Astrocyte (in vitro differentiated cells and primary cell): ENCODE data around the gene USP44. TPM values are rescaled to one million over a fixed set of nuclear protein-coding genes. Genes with fewer than 3 reads are reported as not detected.

Experiments
- DNase-seq: peaks from one replicate; pipeline ENCODE4 v3.0.0-alpha.2; 2010; ENCODE audit warnings: low read depth
- FAIRE-seq: peaks from 2 replicates; lab custom pipeline; 2011; peaks lifted over from hg19 to GRCh38; lab: Jason Lieb, UNC
- H2AFZ ChIP-seq: 2 replicates; pipeline ENCODE4 v1.6.0; 2012; ENCODE audit warnings: low read depth, low read length, inconsistent platforms
- H3K27ac ChIP-seq: 2 replicates; pipeline ENCODE4 v1.5.1; 2011; ENCODE audit warnings: low read depth, low read length, inconsistent platforms
- H3K27me3 ChIP-seq: 2 replicates; pipeline ENCODE4 v1.6.0; 2011; ENCODE audit warnings: low read length, inconsistent platforms; ENCODE audit not compliant: insufficient read depth
- H3K36me3 ChIP-seq: 2 replicates; pipeline ENCODE4 v1.5.1; 2011; ENCODE audit warnings: low read length, inconsistent platforms; ENCODE audit not compliant: insufficient read depth
- H3K4me1 ChIP-seq: 2 replicates; pipeline ENCODE4 v1.5.1; 2011; ENCODE audit warnings: low read length, inconsistent platforms; ENCODE audit not compliant: insufficient read depth
- H3K4me2 ChIP-seq: 2 replicates; pipeline ENCODE4 v1.6.0; 2012; ENCODE audit warnings: low read length, inconsistent platforms
- H3K4me3 ChIP-seq: 2 replicates; pipeline ENCODE4 v1.5.1; 2011; ENCODE audit warnings: low read depth, mild to moderate bottlenecking, low read length, inconsistent platforms; ENCODE audit not compliant: insufficient read depth
- H3K79me2 ChIP-seq: 2 replicates; pipeline ENCODE4 v1.6.0; 2012; ENCODE audit warnings: mild to moderate bottlenecking, low read length, inconsistent platforms; ENCODE audit not compliant: insufficient read depth
- H3K9ac ChIP-seq: 2 replicates; pipeline ENCODE4 v1.6.0; 2012; ENCODE audit warnings: mild to moderate bottlenecking, low read length, inconsistent platforms
- H3K9me3 ChIP-seq: 2 replicates; pipeline ENCODE4 v1.5.1; 2012; ENCODE audit warnings: low read depth, mild to moderate bottlenecking, low read length, inconsistent platforms; ENCODE audit not compliant: insufficient read depth
- H4K20me1 ChIP-seq: 2 replicates; pipeline ENCODE4 v1.6.0; 2012; ENCODE audit warnings: low read length, inconsistent platforms; ENCODE audit not compliant: insufficient read depth
- H3K27ac Mint-ChIP-seq: one replicate; pipeline ENCODE4 v1.8.0; 2021; ENCODE audit warnings: mild to moderate bottlenecking, mixed read lengths; ENCODE audit not compliant: unreplicated experiment
- H3K27me3 Mint-ChIP-seq: one replicate; pipeline ENCODE4 v1.8.0; 2021; ENCODE audit warnings: low read depth, mixed read lengths; ENCODE audit not compliant: unreplicated experiment
- H3K36me3 Mint-ChIP-seq: one replicate; pipeline ENCODE4 v1.8.0; 2021; ENCODE audit warnings: low read depth, mixed read lengths; ENCODE audit not compliant: unreplicated experiment
- H3K4me1 Mint-ChIP-seq: one replicate; pipeline ENCODE4 v1.8.0; 2021; ENCODE audit warnings: low read depth, mixed read lengths; ENCODE audit not compliant: unreplicated experiment
- H3K4me3 Mint-ChIP-seq: one replicate; pipeline ENCODE4 v1.8.0; 2021; ENCODE audit warnings: mild to moderate bottlenecking, moderate library complexity, mixed read lengths; ENCODE audit not compliant: unreplicated experiment
- H3K9me3 Mint-ChIP-seq: one replicate; pipeline ENCODE4 v1.8.0; 2021; ENCODE audit warnings: mild to moderate bottlenecking, mixed read lengths; ENCODE audit not compliant: unreplicated experiment
- CTCF ChIP-seq: IDR thresholded peaks from 2 replicates; pipeline ENCODE4 v1.5.1; 2011; ENCODE audit warnings: low read depth, mild to moderate bottlenecking, inconsistent platforms, low read length, moderate library complexity; ENCODE audit not compliant: insufficient read depth
- EZH2 ChIP-seq: IDR thresholded peaks from 2 replicates; pipeline ENCODE4 v1.6.1; 2012; ENCODE audit warnings: mild to moderate bottlenecking, low read length, inconsistent platforms; ENCODE audit not compliant: insufficient read depth
- total RNA-seq: library from RNA; stranded (reverse); gene quantifications from 2 replicates; pipeline ENCODE4 v1.2.1, GENCODE V29; 2021

The USP44 gene
- total RNA-seq, 1 donor from 2014 or later = 5.4 TPM

- no peak overlapping the region for H3K9ac ChIP-seq
- H3K9me3 ChIP-seq = no peaks in the 10 kb centered on the region
- H3K4me2 ChIP-seq = no peak overlapping the region
- no peaks in the 10 kb centered on the region for H3K4me1 ChIP-seq
- no peaks in the 10 kb centered on the region for H3K27me3 Mint-ChIP-seq
- H3K9me3 Mint-ChIP-seq = no peaks in the 10 kb centered on the region
- H3K27ac ChIP-seq = no peak overlapping the region
- TF ChIP-seq EZH2 = no peak
- TF ChIP-seq CTCF = no peak
- H4K20me1 ChIP-seq = no peaks in the 10 kb centered on the region
- H3K27me3 ChIP-seq = peaks cover 5% of the 10 kb centered on the region
- H2AFZ ChIP-seq = no peak overlapping the region
- no peaks in the 10 kb centered on the region for H3K36me3 ChIP-seq
- H3K4me3 Mint-ChIP-seq = no peak overlapping the region
- H3K27ac Mint-ChIP-seq = no peak overlapping the region
- no peak for DNase-seq
- H3K79me2 ChIP-seq = no peaks in the 10 kb centered on the region
- H3K4me3 ChIP-seq = no peak overlapping the region
- peaks cover 7% of the 10 kb centered on the region for H3K4me1 Mint-ChIP-seq
- no peak for FAIRE-seq
- peaks cover under 1% of the 10 kb centered on the region for H3K36me3 Mint-ChIP-seq
Observed at GRCh38 chr12:95541436-95541835, 9.8 kb downstream of the USP44 start.

GRCh38 chr12:95538656-95539055 lies 12.6 kb downstream of the USP44 start:
- no peak for FAIRE-seq
- Histone ChIP-seq H2AFZ (no peak overlapping the region), H3K9ac (no peak overlapping the region), H3K36me3 (no peaks in the 10 kb centered on the region), H3K4me2 (no peak overlapping the region), H3K27ac (no peak overlapping the region), H3K4me3 (no peak overlapping the region), H3K4me1 (no peaks in the 10 kb centered on the region), H3K79me2 (no peaks in the 10 kb centered on the region), H3K27me3 (no peaks in the 10 kb centered on the region), H3K9me3 (no peaks in the 10 kb centered on the region), H4K20me1 (no peaks in the 10 kb centered on the region)
- no peak for TF ChIP-seq CTCF
- TF ChIP-seq EZH2 = no peak
- Mint-ChIP-seq H3K4me3 (no peak overlapping the region), H3K27ac (no peak overlapping the region), H3K36me3 (peaks cover 1% of the 10 kb centered on the region), H3K9me3 (no peaks in the 10 kb centered on the region), H3K4me1 (peaks cover 2% of the 10 kb centered on the region), H3K27me3 (no peaks in the 10 kb centered on the region)
- DNase-seq = no peak

GRCh38 chr12:95538006-95538405 lies 13.3 kb downstream of the USP44 start:
- TF ChIP-seq EZH2 (no peak), CTCF (no peak)
- DNase-seq = no peak
- Histone ChIP-seq H3K4me2 (no peak overlapping the region), H3K4me3 (no peak overlapping the region), H3K36me3 (no peaks in the 10 kb centered on the region), H3K27ac (no peak overlapping the region), H3K4me1 (peaks cover 3% of the 10 kb centered on the region), H3K79me2 (no peaks in the 10 kb centered on the region), H4K20me1 (no peaks in the 10 kb centered on the region), H3K9ac (no peak overlapping the region), H3K27me3 (no peaks in the 10 kb centered on the region), H2AFZ (no peak overlapping the region), H3K9me3 (no peaks in the 10 kb centered on the region)
- H3K36me3 Mint-ChIP-seq = peaks cover 1% of the 10 kb centered on the region
- no peaks in the 10 kb centered on the region for H3K27me3 Mint-ChIP-seq
- no peak overlapping the region for H3K4me3 Mint-ChIP-seq
- peaks cover 9% of the 10 kb centered on the region for H3K4me1 Mint-ChIP-seq
- H3K27ac Mint-ChIP-seq = no peak overlapping the region
- H3K9me3 Mint-ChIP-seq = no peaks in the 10 kb centered on the region
- FAIRE-seq = no peak
